ENCODE results near the gene MRPS2. TPM values are rescaled to one million over a fixed set of nuclear protein-coding genes. Genes with fewer than 3 reads are reported as not detected.

The MRPS2 gene
- total RNA-seq, 1 experiment from 2014 or later, result 81.0 TPM

GRCh38 chr9:135454737-135455136 lies 45.7 kb upstream of the MRPS2 start:
- H3K27ac ChIP-seq (ENCODE audit: insufficient read length, low read depth, low read length), result no peak overlapping the region
- Mint-ChIP-seq H3K27ac (no peak overlapping the region), H3K4me3 (no peak overlapping the region)

More at GRCh38 chr9:135454737-135455136, 45.7 kb upstream of the MRPS2 start:
- DNase-seq, result no peak
- Histone ChIP-seq H3T11ph (ENCODE audit: low read length) (no peak overlapping the region), H2BK5ac (ENCODE audit: insufficient read length, low read length) (no peak overlapping the region), H3K56ac (ENCODE audit: insufficient read length, low read depth, low read length) (no peak overlapping the region), H3K23ac (ENCODE audit: insufficient read length, low read depth, low read length) (no peak overlapping the region), H3K27me3 (ENCODE audit: insufficient read depth, low read length) (no peaks in the 10 kb centered on the region), H2BK20ac (ENCODE audit: low read depth, low read length, poor library complexity, severe bottlenecking) (no peak overlapping the region), H2BK15ac (ENCODE audit: low read depth, low read length) (no peak overlapping the region), H3K14ac (ENCODE audit: insufficient read depth, low read length) (no peak overlapping the region; the same call in 1 of the 2 replicates), H4K8ac (replicated peaks; ENCODE audit: insufficient read length, low read depth, low read length) (no peak overlapping the region), H4K5ac (ENCODE audit: insufficient read length, low read depth, low read length) (no peak overlapping the region), H3K4me2 (ENCODE audit: insufficient read depth, insufficient read length, low read length) (no peak overlapping the region), H2AK5ac (ENCODE audit: insufficient read length, low read length) (no peak overlapping the region), H3K79me2 (ENCODE audit: insufficient read depth, low read length) (no peaks in the 10 kb centered on the region; the same call in 1 of the 2 replicates), H3K4me1 (ENCODE audit: insufficient read depth, low read length) (no peaks in the 10 kb centered on the region), H3K9me3 (ENCODE audit: control insufficient read depth, low read depth, low read length) (no peaks in the 10 kb centered on the region), H2BK120ac (ENCODE audit: low read depth, low read length, poor library complexity, severe bottlenecking) (no peak overlapping the region), H3K23me2 (ENCODE audit: insufficient read length, low read depth, low read length, poor library complexity, severe bottlenecking) (no peaks in the 10 kb centered on the region), H2AFZ (ENCODE audit: low read length) (no peak overlapping the region), H3K4ac (ENCODE audit: low read depth, low read length) (no peak overlapping the region), H3K9ac (ENCODE audit: extremely low read depth, insufficient read length, low read length) (no peak overlapping the region), H4K20me1 (ENCODE audit: control insufficient read depth, insufficient read depth, insufficient read length) (no peaks in the 10 kb centered on the region), H3K18ac (ENCODE audit: insufficient read length, low read depth, low read length) (no peak overlapping the region), H3K79me1 (ENCODE audit: insufficient read depth, low read depth, low read length, poor library complexity, severe bottlenecking) (no peaks in the 10 kb centered on the region), H4K91ac (ENCODE audit: insufficient read length, low read depth, low read length) (no peak overlapping the region), H2BK12ac (ENCODE audit: insufficient read length, low read depth, low read length) (no peak overlapping the region)
- peaks cover 4% of the 10 kb centered on the region for H3K27me3 Mint-ChIP-seq (ENCODE audit: low read depth)
- H3K4me1 Mint-ChIP-seq, result 0 out of 4 replicates have a peak, but pooled peaks cover 0 to 6% of the 10 kb centered on the region in 2 experiments
- H3K36me3 Mint-ChIP-seq (ENCODE audit: insufficient read depth in 1 of 3, low read depth in 3 of 3), result no peaks in the 10 kb centered on the region; a peak in 1 of 7 replicates
- no CpG with 5 or more reads among the region's 5 CpGs for WGBS (ENCODE audit: extremely low coverage, insufficient read length, low lambda C conversion rate)
- TF ChIP-seq CTCF (conservative IDR thresholded peaks at IDR 0.05), result no peak
- peaks cover 3 to 8% of the 10 kb centered on the region in 2 experiments; a peak in 3 of 5 replicates for H3K9me3 Mint-ChIP-seq

Data from H9 (cell line).